Esophagus muscularis mucosa (tissue), 4 donors: ENCODE results near the gene ELL2. TPM values are rescaled to one million over a fixed set of nuclear protein-coding genes. Genes with fewer than 3 reads are reported as not detected.

Experiments used
- DNase-seq: peaks from one replicate; pipeline ENCODE4 v3.0.0-alpha.2; 2017; ENCODE audit errors: extremely low spot score
- H3K27ac ChIP-seq, 4 donors: fragments of 200-600 bp; sonication (generic); replicated peaks in 1 of 4; 1 replicate in 3 of 4; 2 replicates in 1 of 4; pipeline ENCODE4 v1.5.1; 2016 to 2019; ENCODE audit warnings: mild to moderate bottlenecking in 1 of 4
- H3K27me3 ChIP-seq, 4 donors: fragments of 200-600 bp; sonication (generic); one replicate each; pipeline versions ENCODE4 v1.5.1 to v1.6.0; 2016 to 2019
- H3K36me3 ChIP-seq, 4 donors: fragments of 200-600 bp; sonication (generic); one replicate each; pipeline ENCODE4 v1.5.1; 2016 to 2019
- H3K4me1 ChIP-seq, 4 donors: fragments of 200-600 bp; sonication (generic); one replicate each; pipeline ENCODE4 v1.5.1; 2016 to 2019
- H3K4me3 ChIP-seq, 4 donors: fragments of 200-600 bp; sonication (generic); 1 replicate in 2 of 4; 2 replicates in 2 of 4; pipeline ENCODE4 v1.5.1; 2016 to 2019; ENCODE audit warnings: mild to moderate bottlenecking in 4 of 4, moderate library complexity in 1 of 4
- H3K9me3 ChIP-seq, 4 donors: fragments of 200-600 bp; sonication (generic); 1 replicate in 3 of 4; 2 replicates in 1 of 4; pipeline ENCODE4 v1.5.1; 2016 to 2019
- CTCF ChIP-seq, 3 experiments: fragments of 200-600 bp in 2 of 3; fragments of 450-650 bp in 1 of 3; sonication (generic) in 2 of 3; IDR thresholded peaks; one replicate each; pipeline ENCODE4 v1.5.1; 2017 to 2019; ENCODE audit warnings: antibody characterized with exemption in 3 of 3, mild to moderate bottlenecking in 2 of 3, moderate library complexity in 1 of 3
- EP300 ChIP-seq: sonication (generic); formaldehyde crosslinking; IDR thresholded peaks from one replicate; pipeline ENCODE4 v1.6.1; 2017; ENCODE audit warnings: antibody characterized with exemption
- POLR2A ChIP-seq: fragments of 450-650 bp; IDR thresholded peaks from one replicate; pipeline ENCODE4 v1.6.1; 2017; ENCODE audit warnings: antibody characterized with exemption, moderate library complexity, mild to moderate bottlenecking, low read depth
- POLR2AphosphoS5 ChIP-seq, 2 donors: sonication (generic); formaldehyde crosslinking; IDR thresholded peaks; one replicate each; pipeline ENCODE4 v1.6.1; 2017; ENCODE audit warnings: antibody characterized with exemption in 2 of 2
- WGBS: methylation state at CpG from one replicate; pipeline ENCODE4 v1.1.5; 2018; 5-methylcytosine and 5-hydroxymethylcytosine counted together
- intact Hi-C: fragments of 100-400 bp; cut with DNase I; formaldehyde crosslinking; loops from one replicate; pipeline ENCODE4 v1.15.1; 2023
- total RNA-seq, 4 donors: library from RNA; depleted of rRNA; stranded (reverse); fragments of >200 nt; gene quantifications; one replicate each; pipeline versions ENCODE4 v1.1.0 to v1.2.1, GENCODE V29; 2016

ELL2 gene
- total RNA-seq, 4 donors from 2014 or later: 38.8 to 51.5 (median 42.7) TPM

GRCh38 chr5:95899006-95899405, 62.6 kb downstream of the ELL2 start:
- TF ChIP-seq EP300 (no peak), CTCF (IDR thresholded peaks at IDR 0.05) (no peak), POLR2AphosphoS5 (IDR thresholded peaks at IDR 0.05) (no peak), POLR2A (no peak)
- intact Hi-C loops: loop anchor here (10.0 kb wide), 1 partner anchor 436 kb away; no protein-coding TSS in a partner anchor
- DNase-seq: no peak
- no peaks in the 10 kb centered on the region for H3K9me3 ChIP-seq
- peaks cover 15 to 28% (median 23%) of the 10 kb centered on the region in 4 donors for H3K4me1 ChIP-seq
- no peak overlapping the region for H3K4me3 ChIP-seq
- 81% methylated on average over 1 of the region's 1 CpG for WGBS
- no peaks in the 10 kb centered on the region for H3K27me3 ChIP-seq
- H3K27ac ChIP-seq: no peak overlapping the region
- peaks cover 21 to 63% (median 37%) of the 10 kb centered on the region in 4 donors for H3K36me3 ChIP-seq

GRCh38 chr5:95895771-95896170, 65.9 kb downstream of the ELL2 start:
- 83% methylated on average over 5 of the region's 5 CpGs for WGBS
- intact Hi-C loops: loop anchor here (10.0 kb wide), 1 partner anchor 439 kb away; no protein-coding TSS in a partner anchor

GRCh38 chr5:95895251-95895650, 66.4 kb downstream of the ELL2 start:
- WGBS: 90% methylated on average over 3 of the region's 3 CpGs
- no peak for TF ChIP-seq POLR2A
- TF ChIP-seq CTCF (IDR thresholded peaks at IDR 0.05): no peak
- TF ChIP-seq POLR2AphosphoS5 (IDR thresholded peaks at IDR 0.05): no peak
- TF ChIP-seq EP300: no peak
- peaks cover 39 to 96% (median 65%) of the 10 kb centered on the region in 4 donors for H3K36me3 ChIP-seq
- no peak overlapping the region for H3K4me3 ChIP-seq
- no peak for DNase-seq
- H3K27me3 ChIP-seq: no peaks in the 10 kb centered on the region
- peaks cover 11 to 22% (median 14%) of the 10 kb centered on the region in 4 donors for H3K4me1 ChIP-seq
- no peak overlapping the region for H3K27ac ChIP-seq
- no peaks in the 10 kb centered on the region for H3K9me3 ChIP-seq
- intact Hi-C loops: loop anchor here (10.0 kb wide), 1 partner anchor 440 kb away; no protein-coding TSS in a partner anchor

More at GRCh38 chr5:95895771-95896170, 65.9 kb downstream of the ELL2 start:
- H3K36me3 ChIP-seq: peaks cover 36 to 95% (median 61%) of the 10 kb centered on the region in 4 donors
- H3K4me3 ChIP-seq: no peak overlapping the region
- H3K4me1 ChIP-seq: peaks cover 11 to 27% (median 19%) of the 10 kb centered on the region in 4 donors
- TF ChIP-seq POLR2AphosphoS5 (IDR thresholded peaks at IDR 0.05) (no peak), CTCF (IDR thresholded peaks at IDR 0.05) (no peak), POLR2A (no peak), EP300 (no peak)
- H3K27ac ChIP-seq: no peak overlapping the region
- DNase-seq: no peak
- H3K27me3 ChIP-seq: no peaks in the 10 kb centered on the region
- no peaks in the 10 kb centered on the region for H3K9me3 ChIP-seq

- peaks cover 0 to 7% (median 4%) of the 10 kb centered on the region in 4 donors for H3K4me1 ChIP-seq
- peaks cover 39 to 96% (median 66%) of the 10 kb centered on the region in 4 donors for H3K36me3 ChIP-seq
- intact Hi-C loops: loop anchor here (10.0 kb wide), 1 partner anchor 442 kb away; no protein-coding TSS in a partner anchor
- H3K9me3 ChIP-seq: no peaks in the 10 kb centered on the region
- 89% methylated on average over 5 of the region's 5 CpGs for WGBS
- no peak overlapping the region for H3K27ac ChIP-seq
- H3K27me3 ChIP-seq: no peaks in the 10 kb centered on the region
- no peak for DNase-seq
- TF ChIP-seq EP300: no peak
- TF ChIP-seq POLR2A: no peak
- no peak for TF ChIP-seq POLR2AphosphoS5 (IDR thresholded peaks at IDR 0.05)
- peak; percentile 44 to 57 (median 51) for TF ChIP-seq CTCF (IDR thresholded peaks at IDR 0.05)
- no peak overlapping the region for H3K4me3 ChIP-seq
Observed at GRCh38 chr5:95892784-95893354, 68.8 kb downstream of the ELL2 start.
